PFSK-1 (cell line): ENCODE results near the gene AKAP9.

Experiments
- FOXP2 ChIP-seq: optimal IDR thresholded peaks from 2 replicates; pipeline ENCODE3; 2011; ENCODE audit warnings: borderline replicate concordance, control low read depth, inconsistent platforms; ENCODE audit not compliant: insufficient read depth; ENCODE audit errors: extremely low read length, extremely low read depth
- POLR2AphosphoS5 ChIP-seq: IDR thresholded peaks from 2 replicates; pipeline ENCODE4 v1.6.1; 2012; ENCODE audit warnings: low read depth, mild to moderate bottlenecking, control low read depth, low read length, moderate library complexity

DNA sequence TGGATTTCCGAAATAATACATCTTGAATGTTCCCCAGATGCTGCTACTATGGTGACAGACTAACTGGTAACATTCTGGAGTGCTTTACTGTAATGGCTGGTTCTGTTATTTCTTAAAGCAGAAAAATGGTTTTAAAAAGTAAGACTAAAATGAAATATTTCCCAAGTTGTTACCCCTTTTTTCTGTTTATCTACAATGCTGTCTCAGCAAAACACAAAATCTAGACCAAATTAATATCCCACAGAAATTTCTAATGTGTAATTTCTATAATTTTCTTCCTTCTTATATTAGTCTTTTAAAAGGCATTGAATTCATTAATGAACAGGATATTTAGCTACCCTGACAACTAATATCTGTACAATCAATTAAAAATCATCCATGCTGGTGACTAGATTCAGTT is 41.1 kb upstream of the AKAP9 start:
- TF ChIP-seq POLR2AphosphoS5: no peak
- no peak for TF ChIP-seq FOXP2
